Measurements from ENCODE around the gene CR1L. TPM values are rescaled to one million over a fixed set of nuclear protein-coding genes. Genes with fewer than 3 reads are reported as not detected.
A peak's percentile ranks its signal among the peaks of the same experiment; 100 is the strongest.
"Not testable (repeated sequence)": the region's sequence is repeated elsewhere in the genome, so short reads cannot be mapped to it uniquely, and the experiment has no call there.

The CR1L gene
- total RNA-seq, 1 experiment from 2014 or later = 13.7 TPM

DNA sequence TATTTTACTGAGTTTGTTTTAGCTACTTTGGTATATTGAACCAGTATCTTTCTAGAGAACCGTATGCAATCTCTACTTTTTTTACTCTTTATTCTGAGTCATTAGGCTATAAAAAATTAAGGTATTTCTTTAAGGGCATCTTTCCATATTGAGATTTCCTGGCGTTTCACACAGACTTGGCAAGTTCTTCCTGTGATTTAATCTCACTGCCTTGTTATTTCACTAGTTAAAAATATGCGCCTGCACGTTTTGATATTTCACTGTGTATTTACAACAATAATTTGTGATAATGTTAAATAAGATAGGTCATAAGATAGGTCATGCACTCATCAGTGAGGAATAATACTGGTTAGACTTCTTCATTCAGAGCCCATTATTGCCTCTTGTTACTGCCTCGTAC is 16.2 kb upstream of the CR1L start:
- CTCF ChIA-PET = interaction anchor here (3.1 kb wide), 1 partner anchor 8 kb away, joined by 17 read pairs; no protein-coding TSS in a partner anchor
- POLR2A ChIA-PET = no interaction called here
- peaks cover 18% of the 10 kb centered on the region for H3K36me3 Mint-ChIP-seq

DNA sequence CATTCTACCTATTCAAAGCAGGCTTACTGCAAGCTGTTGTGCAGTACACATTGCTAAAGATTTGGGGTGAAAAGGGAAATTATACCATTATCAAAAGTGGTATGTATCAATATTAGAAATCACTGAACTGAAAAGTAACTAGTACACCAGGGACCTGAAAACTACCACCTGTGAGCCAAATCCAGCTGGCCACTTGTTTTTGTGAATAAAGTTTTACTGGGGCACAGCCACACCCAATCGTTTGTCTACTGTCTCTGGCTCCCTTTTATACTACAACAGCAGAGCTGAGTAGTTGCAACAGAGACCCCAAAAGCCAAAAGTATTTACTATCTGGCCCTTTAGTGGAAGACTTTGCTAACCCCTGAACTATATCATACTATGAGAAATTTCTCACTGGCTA is 13.8 kb upstream of the CR1L start:
- Mint-ChIP-seq H3K36me3 (peaks cover 4% of the 10 kb centered on the region), H3K4me1 (peaks cover 76% of the 10 kb centered on the region), H3K4me3 (no peak overlapping the region), H3K27ac (peak overlapping the region; percentile 75), H3K27me3 (ENCODE audit: low read depth) (no peaks in the 10 kb centered on the region), H3K9me3 (peaks cover 4% of the 10 kb centered on the region)
- TF ChIP-seq PRRX2 (CRISPR knock-in tag; IDR thresholded peaks at IDR 0.05) (no peak), NFE2L1 (CRISPR knock-in tag; IDR thresholded peaks at IDR 0.05) (no peak), SMAD3 (CRISPR knock-in tag; IDR thresholded peaks at IDR 0.05; ENCODE audit: borderline replicate concordance) (no peak), CREM (CRISPR knock-in tag; IDR thresholded peaks at IDR 0.05) (no peak), ATF1 (CRISPR knock-in tag; IDR thresholded peaks at IDR 0.05) (no peak), GTF2I (CRISPR knock-in tag; conservative IDR thresholded peaks at IDR 0.05) (no peak), ZNF121 (CRISPR knock-in tag; IDR thresholded peaks at IDR 0.05) (no peak), SOX15 (CRISPR knock-in tag; IDR thresholded peaks at IDR 0.05) (no peak), HMGA2 (CRISPR knock-in tag; IDR thresholded peaks at IDR 0.05) (no peak)
- TF ChIP-seq, protein P1, sequence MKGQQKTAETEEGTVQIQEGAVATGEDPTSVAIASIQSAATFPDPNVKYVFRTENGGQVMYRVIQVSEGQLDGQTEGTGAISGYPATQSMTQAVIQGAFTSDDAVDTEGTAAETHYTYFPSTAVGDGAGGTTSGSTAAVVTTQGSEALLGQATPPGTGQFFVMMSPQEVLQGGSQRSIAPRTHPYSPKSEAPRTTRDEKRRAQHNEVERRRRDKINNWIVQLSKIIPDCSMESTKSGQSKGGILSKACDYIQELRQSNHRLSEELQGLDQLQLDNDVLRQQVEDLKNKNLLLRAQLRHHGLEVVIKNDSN (CRISPR knock-in tag; IDR thresholded peaks at IDR 0.05) = no peak
- ChIA-PET CTCF (interaction anchor here (3.1 kb wide), 1 partner anchor 11 kb away, joined by 17 read pairs; no protein-coding TSS in a partner anchor), POLR2A (no interaction called here)
- DNase-seq (ENCODE audit: low spot score) (no peak), ATAC-seq (peak; percentile 11; the same call in 1 of the 2 replicates)

More for the DNA sequence above, 16.2 kb upstream of the CR1L start:
- no peak overlapping the region for H3K27ac Mint-ChIP-seq
- H3K4me1 Mint-ChIP-seq = peaks cover 52% of the 10 kb centered on the region
- H3K9me3 Mint-ChIP-seq = peaks cover 18% of the 10 kb centered on the region
- TF ChIP-seq, protein P2, sequence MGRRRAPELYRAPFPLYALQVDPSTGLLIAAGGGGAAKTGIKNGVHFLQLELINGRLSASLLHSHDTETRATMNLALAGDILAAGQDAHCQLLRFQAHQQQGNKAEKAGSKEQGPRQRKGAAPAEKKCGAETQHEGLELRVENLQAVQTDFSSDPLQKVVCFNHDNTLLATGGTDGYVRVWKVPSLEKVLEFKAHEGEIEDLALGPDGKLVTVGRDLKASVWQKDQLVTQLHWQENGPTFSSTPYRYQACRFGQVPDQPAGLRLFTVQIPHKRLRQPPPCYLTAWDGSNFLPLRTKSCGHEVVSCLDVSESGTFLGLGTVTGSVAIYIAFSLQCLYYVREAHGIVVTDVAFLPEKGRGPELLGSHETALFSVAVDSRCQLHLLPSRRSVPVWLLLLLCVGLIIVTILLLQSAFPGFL (CRISPR knock-in tag; IDR thresholded peaks at IDR 0.05; ENCODE audit: borderline replicate concordance) = no peak
- no peak for TF ChIP-seq SMAD4 (CRISPR knock-in tag; IDR thresholded peaks at IDR 0.05)
- TF ChIP-seq GTF2I (CRISPR knock-in tag; conservative IDR thresholded peaks at IDR 0.05) = no peak
- ATAC-seq (no peak), DNase-seq (ENCODE audit: low spot score) (no peak)
- no peak overlapping the region for H3K4me3 Mint-ChIP-seq
- no peaks in the 10 kb centered on the region for H3K27me3 Mint-ChIP-seq (ENCODE audit: low read depth)

DNA sequence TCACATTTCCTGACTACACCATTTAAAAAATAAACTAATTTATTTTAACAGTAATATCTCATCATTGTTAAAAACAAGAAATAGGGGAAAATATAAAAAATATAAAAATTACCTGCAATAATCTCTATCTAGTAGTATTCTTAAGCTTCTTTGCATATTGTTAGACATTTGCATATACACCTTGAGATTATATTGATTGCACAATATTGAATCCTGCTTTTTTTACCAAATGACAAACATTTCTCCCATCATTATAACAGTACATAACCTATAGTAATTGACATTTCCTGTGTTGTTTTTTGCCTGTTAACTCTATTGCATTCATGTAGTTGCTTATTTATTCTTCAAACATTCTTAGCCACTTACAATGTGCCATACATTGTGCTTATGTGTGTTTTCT is 11.7 kb upstream of the CR1L start:
- Mint-ChIP-seq H3K27ac (peak overlapping the region; percentile 99), H3K9me3 (no peaks in the 10 kb centered on the region), H3K27me3 (ENCODE audit: low read depth) (no peaks in the 10 kb centered on the region), H3K4me1 (peaks cover 88% of the 10 kb centered on the region), H3K36me3 (no peaks in the 10 kb centered on the region), H3K4me3 (0 out of 2 replicates have a peak overlapping the region, but pooled peaks have one; percentile 14)
- DNase-seq (ENCODE audit: low spot score) (no peak), ATAC-seq (no peak)
- ChIA-PET POLR2A (no interaction called here), CTCF (interaction anchor here (0.8 to 2.6 kb wide), 2 partner anchors 13 to 28 kb away, joined by 3 to 18 read pairs; no protein-coding TSS in a partner anchor)
- no peak for TF ChIP-seq ZNF219 (CRISPR knock-in tag; IDR thresholded peaks at IDR 0.05; ENCODE audit: borderline replicate concordance)
- TF ChIP-seq ELF4 (CRISPR knock-in tag; IDR thresholded peaks at IDR 0.05; ENCODE audit: low read depth) = no peak
- no peak for TF ChIP-seq FOXP1 (CRISPR knock-in tag; IDR thresholded peaks at IDR 0.05; ENCODE audit: borderline replicate concordance)

DNA sequence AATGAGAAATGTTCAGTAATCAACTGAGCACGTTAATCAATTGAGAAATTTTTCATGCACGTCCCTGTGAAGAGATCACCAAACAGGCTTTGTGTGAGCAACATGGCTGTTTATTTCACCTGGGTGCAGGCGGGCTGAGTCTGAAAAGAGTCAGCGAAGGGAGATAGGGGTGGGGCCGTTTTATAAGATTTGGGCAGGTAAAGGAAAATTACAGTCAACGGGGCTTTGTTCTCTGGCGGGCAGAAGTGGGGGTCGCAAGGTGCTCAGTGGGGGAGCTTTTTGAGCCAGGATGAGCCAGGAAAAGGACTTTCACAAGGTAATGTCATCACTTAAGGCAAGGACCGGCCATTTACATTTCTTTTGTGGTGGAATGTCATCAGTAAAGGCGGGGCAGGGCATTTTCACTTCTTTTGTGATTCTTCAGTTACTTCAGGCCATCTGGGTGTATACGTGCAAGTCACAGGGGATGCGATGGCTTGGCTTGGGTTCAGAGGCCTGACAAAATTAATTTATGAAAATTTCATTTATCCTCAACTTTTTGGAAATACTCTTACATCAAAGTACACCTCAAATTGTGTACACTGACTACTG is 11.1 kb upstream of the CR1L start:
- H3K4me3 Mint-ChIP-seq = peak overlapping the region; percentile 14; the same call in 1 of the 2 replicates
- H3K9me3 Mint-ChIP-seq; H3K27me3 Mint-ChIP-seq (ENCODE audit: low read depth); H3K36me3 Mint-ChIP-seq; POLR2A ChIA-PET: not testable (repeated sequence)
- peaks cover 92% of the 10 kb centered on the region for H3K4me1 Mint-ChIP-seq
- peak; percentile 19 for ATAC-seq
- H3K27ac Mint-ChIP-seq = peak overlapping the region; percentile 99
- TF ChIP-seq, protein P3, sequence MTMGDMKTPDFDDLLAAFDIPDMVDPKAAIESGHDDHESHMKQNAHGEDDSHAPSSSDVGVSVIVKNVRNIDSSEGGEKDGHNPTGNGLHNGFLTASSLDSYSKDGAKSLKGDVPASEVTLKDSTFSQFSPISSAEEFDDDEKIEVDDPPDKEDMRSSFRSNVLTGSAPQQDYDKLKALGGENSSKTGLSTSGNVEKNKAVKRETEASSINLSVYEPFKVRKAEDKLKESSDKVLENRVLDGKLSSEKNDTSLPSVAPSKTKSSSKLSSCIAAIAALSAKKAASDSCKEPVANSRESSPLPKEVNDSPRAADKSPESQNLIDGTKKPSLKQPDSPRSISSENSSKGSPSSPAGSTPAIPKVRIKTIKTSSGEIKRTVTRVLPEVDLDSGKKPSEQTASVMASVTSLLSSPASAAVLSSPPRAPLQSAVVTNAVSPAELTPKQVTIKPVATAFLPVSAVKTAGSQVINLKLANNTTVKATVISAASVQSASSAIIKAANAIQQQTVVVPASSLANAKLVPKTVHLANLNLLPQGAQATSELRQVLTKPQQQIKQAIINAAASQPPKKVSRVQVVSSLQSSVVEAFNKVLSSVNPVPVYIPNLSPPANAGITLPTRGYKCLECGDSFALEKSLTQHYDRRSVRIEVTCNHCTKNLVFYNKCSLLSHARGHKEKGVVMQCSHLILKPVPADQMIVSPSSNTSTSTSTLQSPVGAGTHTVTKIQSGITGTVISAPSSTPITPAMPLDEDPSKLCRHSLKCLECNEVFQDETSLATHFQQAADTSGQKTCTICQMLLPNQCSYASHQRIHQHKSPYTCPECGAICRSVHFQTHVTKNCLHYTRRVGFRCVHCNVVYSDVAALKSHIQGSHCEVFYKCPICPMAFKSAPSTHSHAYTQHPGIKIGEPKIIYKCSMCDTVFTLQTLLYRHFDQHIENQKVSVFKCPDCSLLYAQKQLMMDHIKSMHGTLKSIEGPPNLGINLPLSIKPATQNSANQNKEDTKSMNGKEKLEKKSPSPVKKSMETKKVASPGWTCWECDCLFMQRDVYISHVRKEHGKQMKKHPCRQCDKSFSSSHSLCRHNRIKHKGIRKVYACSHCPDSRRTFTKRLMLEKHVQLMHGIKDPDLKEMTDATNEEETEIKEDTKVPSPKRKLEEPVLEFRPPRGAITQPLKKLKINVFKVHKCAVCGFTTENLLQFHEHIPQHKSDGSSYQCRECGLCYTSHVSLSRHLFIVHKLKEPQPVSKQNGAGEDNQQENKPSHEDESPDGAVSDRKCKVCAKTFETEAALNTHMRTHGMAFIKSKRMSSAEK (CRISPR knock-in tag; IDR thresholded peaks at IDR 0.05; ENCODE audit: borderline replicate concordance) = 0 out of 2 replicates have a peak, but pooled peaks have one; percentile 33
- TF ChIP-seq ETV6 (CRISPR knock-in tag; IDR thresholded peaks at IDR 0.05) (peak; percentile 67), ZNF121 (CRISPR knock-in tag; IDR thresholded peaks at IDR 0.05) (0 out of 2 replicates have a peak, but pooled peaks have one; percentile 23), TEAD1 (CRISPR knock-in tag; IDR thresholded peaks at IDR 0.05) (peak; percentile 42; the same call in 1 of the 2 replicates)
- TF ChIP-seq, protein P4, sequence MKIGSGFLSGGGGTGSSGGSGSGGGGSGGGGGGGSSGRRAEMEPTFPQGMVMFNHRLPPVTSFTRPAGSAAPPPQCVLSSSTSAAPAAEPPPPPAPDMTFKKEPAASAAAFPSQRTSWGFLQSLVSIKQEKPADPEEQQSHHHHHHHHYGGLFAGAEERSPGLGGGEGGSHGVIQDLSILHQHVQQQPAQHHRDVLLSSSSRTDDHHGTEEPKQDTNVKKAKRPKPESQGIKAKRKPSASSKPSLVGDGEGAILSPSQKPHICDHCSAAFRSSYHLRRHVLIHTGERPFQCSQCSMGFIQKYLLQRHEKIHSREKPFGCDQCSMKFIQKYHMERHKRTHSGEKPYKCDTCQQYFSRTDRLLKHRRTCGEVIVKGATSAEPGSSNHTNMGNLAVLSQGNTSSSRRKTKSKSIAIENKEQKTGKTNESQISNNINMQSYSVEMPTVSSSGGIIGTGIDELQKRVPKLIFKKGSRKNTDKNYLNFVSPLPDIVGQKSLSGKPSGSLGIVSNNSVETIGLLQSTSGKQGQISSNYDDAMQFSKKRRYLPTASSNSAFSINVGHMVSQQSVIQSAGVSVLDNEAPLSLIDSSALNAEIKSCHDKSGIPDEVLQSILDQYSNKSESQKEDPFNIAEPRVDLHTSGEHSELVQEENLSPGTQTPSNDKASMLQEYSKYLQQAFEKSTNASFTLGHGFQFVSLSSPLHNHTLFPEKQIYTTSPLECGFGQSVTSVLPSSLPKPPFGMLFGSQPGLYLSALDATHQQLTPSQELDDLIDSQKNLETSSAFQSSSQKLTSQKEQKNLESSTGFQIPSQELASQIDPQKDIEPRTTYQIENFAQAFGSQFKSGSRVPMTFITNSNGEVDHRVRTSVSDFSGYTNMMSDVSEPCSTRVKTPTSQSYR (CRISPR knock-in tag; IDR thresholded peaks at IDR 0.05) = peak; percentile 56; the same call in 1 of the 2 replicates
- peak; percentile 57 for DNase-seq (ENCODE audit: low spot score)
- CTCF ChIA-PET = interaction anchor here (2.6 kb wide), 1 partner anchor 14 kb away, joined by 18 read pairs; no protein-coding TSS in a partner anchor

Measured in WTC11 (cell line).